ENCODE data around the gene ITGB4. TPM values are rescaled to one million over a fixed set of nuclear protein-coding genes. Genes with fewer than 3 reads are reported as not detected.

The ITGB4 gene
- total and polyA plus RNA-seq, 9 of the 15 experiments (the other 6 are each of a cell fraction or from before 2014, with no cell fraction given) = 0.05 to 2.8 (median 0.76) TPM; not detected in 3

DNA sequence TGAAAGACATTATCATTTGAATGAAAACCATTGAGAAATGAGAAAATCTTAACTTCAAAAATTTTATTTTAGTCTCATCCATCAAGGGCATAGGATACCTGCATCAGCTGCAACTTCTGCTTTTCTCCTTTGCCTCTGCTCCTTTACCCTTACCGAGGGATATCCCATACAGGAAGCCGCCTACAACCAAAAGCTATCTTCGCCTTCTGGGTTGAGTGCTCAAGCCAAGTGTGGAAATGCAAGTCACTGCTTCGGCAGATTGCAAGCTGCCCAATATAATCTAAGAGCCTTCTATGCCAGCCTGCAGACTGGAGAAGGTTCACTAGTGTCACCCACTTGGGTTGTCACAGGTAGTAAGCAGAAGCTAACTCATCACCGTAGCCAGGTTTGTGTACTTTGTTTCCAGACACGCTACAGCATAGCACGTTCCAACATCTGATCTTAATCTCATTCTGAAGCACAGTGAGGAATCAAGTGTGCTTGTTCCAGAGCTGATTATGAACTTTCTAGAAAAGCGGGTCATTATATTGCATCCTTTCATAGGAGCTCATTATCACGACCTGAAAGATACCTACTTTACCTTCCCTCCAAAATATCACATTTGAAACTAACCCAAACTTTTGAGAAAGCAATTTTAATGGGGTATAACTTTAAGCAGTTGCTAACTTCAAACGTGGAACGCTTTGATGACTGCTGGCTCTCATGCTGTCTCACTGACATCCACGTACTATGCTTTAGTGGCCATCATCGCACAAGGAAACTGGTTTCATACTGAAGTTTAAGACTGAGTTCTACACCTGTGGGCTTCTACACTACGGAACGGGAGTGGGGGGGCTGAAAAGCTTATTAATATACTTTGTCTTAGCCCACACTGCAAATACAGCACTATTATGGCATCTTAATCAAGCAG, 55.4 kb downstream of the ITGB4 start (continued):
- TF ChIP-seq, protein P1, sequence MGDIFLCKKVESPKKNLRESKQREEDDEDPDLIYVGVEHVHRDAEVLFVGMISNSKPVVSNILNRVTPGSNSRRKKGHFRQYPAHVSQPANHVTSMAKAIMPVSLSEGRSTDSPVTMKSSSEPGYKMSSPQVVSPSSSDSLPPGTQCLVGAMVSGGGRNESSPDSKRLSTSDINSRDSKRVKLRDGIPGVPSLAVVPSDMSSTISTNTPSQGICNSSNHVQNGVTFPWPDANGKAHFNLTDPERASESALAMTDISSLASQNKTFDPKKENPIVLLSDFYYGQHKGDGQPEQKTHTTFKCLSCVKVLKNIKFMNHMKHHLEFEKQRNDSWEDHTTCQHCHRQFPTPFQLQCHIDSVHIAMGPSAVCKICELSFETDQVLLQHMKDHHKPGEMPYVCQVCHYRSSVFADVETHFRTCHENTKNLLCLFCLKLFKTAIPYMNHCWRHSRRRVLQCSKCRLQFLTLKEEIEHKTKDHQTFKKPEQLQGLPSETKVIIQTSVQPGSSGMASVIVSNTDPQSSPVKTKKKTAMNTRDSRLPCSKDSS (IDR thresholded peaks at IDR 0.05; ENCODE audit: low read depth, partially characterized antibody) = no peak
- TF ChIP-seq, protein P2, sequence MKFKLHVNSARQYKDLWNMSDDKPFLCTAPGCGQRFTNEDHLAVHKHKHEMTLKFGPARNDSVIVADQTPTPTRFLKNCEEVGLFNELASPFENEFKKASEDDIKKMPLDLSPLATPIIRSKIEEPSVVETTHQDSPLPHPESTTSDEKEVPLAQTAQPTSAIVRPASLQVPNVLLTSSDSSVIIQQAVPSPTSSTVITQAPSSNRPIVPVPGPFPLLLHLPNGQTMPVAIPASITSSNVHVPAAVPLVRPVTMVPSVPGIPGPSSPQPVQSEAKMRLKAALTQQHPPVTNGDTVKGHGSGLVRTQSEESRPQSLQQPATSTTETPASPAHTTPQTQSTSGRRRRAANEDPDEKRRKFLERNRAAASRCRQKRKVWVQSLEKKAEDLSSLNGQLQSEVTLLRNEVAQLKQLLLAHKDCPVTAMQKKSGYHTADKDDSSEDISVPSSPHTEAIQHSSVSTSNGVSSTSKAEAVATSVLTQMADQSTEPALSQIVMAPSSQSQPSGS (CRISPR knock-in tag; IDR thresholded peaks at IDR 0.05) = no peak
- TF ChIP-seq RFX1 (IDR thresholded peaks at IDR 0.05) (0 out of 2 replicates have a peak, but pooled peaks have one; percentile 4), ELF2 (CRISPR knock-in tag; IDR thresholded peaks at IDR 0.05) (peak; percentile 34; the same call in 1 of the 2 replicates), TFAM (CRISPR knock-in tag; conservative IDR thresholded peaks at IDR 0.05) (no peak), ZFX (CRISPR knock-in tag; IDR thresholded peaks at IDR 0.05) (no peak), ZNF212 (CRISPR knock-in tag; IDR thresholded peaks at IDR 0.05) (peak; percentile 57; the same call in 1 of the 2 replicates)
- TF ChIP-seq, protein P3, sequence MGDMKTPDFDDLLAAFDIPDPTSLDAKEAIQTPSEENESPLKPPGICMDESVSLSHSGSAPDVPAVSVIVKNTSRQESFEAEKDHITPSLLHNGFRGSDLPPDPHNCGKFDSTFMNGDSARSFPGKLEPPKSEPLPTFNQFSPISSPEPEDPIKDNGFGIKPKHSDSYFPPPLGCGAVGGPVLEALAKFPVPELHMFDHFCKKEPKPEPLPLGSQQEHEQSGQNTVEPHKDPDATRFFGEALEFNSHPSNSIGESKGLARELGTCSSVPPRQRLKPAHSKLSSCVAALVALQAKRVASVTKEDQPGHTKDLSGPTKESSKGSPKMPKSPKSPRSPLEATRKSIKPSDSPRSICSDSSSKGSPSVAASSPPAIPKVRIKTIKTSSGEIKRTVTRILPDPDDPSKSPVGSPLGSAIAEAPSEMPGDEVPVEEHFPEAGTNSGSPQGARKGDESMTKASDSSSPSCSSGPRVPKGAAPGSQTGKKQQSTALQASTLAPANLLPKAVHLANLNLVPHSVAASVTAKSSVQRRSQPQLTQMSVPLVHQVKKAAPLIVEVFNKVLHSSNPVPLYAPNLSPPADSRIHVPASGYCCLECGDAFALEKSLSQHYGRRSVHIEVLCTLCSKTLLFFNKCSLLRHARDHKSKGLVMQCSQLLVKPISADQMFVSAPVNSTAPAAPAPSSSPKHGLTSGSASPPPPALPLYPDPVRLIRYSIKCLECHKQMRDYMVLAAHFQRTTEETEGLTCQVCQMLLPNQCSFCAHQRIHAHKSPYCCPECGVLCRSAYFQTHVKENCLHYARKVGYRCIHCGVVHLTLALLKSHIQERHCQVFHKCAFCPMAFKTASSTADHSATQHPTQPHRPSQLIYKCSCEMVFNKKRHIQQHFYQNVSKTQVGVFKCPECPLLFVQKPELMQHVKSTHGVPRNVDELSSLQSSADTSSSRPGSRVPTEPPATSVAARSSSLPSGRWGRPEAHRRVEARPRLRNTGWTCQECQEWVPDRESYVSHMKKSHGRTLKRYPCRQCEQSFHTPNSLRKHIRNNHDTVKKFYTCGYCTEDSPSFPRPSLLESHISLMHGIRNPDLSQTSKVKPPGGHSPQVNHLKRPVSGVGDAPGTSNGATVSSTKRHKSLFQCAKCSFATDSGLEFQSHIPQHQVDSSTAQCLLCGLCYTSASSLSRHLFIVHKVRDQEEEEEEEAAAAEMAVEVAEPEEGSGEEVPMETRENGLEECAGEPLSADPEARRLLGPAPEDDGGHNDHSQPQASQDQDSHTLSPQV (IDR thresholded peaks at IDR 0.05) = no peak

Measured in K562 (cell line).